Epithelial cell of esophagus (primary cell): ENCODE measurements around the gene MAPK1.

Source experiments
- DNase-seq: peaks from one replicate; pipeline ENCODE4 v3.0.0; 2010; ENCODE audit warnings: low read depth
- H3K4me3 ChIP-seq: 2 replicates; pipeline ENCODE4 v1.5.1; 2011; ENCODE audit warnings: mild to moderate bottlenecking, low read length, control low read depth
- CTCF ChIP-seq: IDR thresholded peaks from 2 replicates; pipeline ENCODE4 v1.5.1; 2011; ENCODE audit warnings: low read depth, mild to moderate bottlenecking, low read length, control low read depth, inconsistent platforms; ENCODE audit not compliant: insufficient read depth; ENCODE audit errors: missing control alignments

The MAPK1 gene

GRCh38 chr22:21760640-21761039 is 106.8 kb downstream of the MAPK1 start:
- H3K4me3 ChIP-seq: no peak overlapping the region
- peak; percentile 21 for DNase-seq
- TF ChIP-seq CTCF: no peak

- DNase-seq: no peak
- TF ChIP-seq CTCF: no peak
- no peak overlapping the region for H3K4me3 ChIP-seq
These were observed 107.6 kb downstream of the MAPK1 start for GRCh38 chr22:21759646-21760376.

GRCh38 chr22:21759093-21759492 is 108.4 kb downstream of the MAPK1 start:
- TF ChIP-seq CTCF: no peak
- no peak for DNase-seq
- no peak overlapping the region for H3K4me3 ChIP-seq

GRCh38 chr22:21758091-21758864 is 109.2 kb downstream of the MAPK1 start:
- no peak for TF ChIP-seq CTCF
- DNase-seq: no peak
- H3K4me3 ChIP-seq: no peak overlapping the region

GRCh38 chr22:21755851-21756284 is 111.6 kb downstream of the MAPK1 start:
- DNase-seq: peak; percentile 77
- TF ChIP-seq CTCF: no peak
- no peak overlapping the region for H3K4me3 ChIP-seq

- no peak overlapping the region for H3K4me3 ChIP-seq
- no peak for TF ChIP-seq CTCF
- DNase-seq: no peak
These were observed 112.9 kb downstream of the MAPK1 start for GRCh38 chr22:21754523-21754922.
